ENCODE measurements around the gene KLHL26.

KLHL26 gene

GRCh38 chr19:18712981-18713380, 76.2 kb downstream of the KLHL26 start:
- in situ Hi-C loops (cut with MboI; ENCODE audit: low sequenced_read_pairs), result no loop called here

- in situ Hi-C loops (cut with MboI; ENCODE audit: low sequenced_read_pairs), result no loop called here
Observed at GRCh38 chr19:18713550-18714117, 76.8 kb downstream of the KLHL26 start.

GRCh38 chr19:18715416-18715815, 78.6 kb downstream of the KLHL26 start:
- in situ Hi-C loops (cut with MboI; ENCODE audit: low sequenced_read_pairs), result no loop called here

- in situ Hi-C loops (cut with MboI; ENCODE audit: low sequenced_read_pairs), result no loop called here
Observed at GRCh38 chr19:18716857-18717256, 80.0 kb downstream of the KLHL26 start.

GRCh38 chr19:18717601-18718000, 80.8 kb downstream of the KLHL26 start:
- in situ Hi-C loops (cut with MboI; ENCODE audit: low sequenced_read_pairs), result no loop called here

- in situ Hi-C loops (cut with MboI; ENCODE audit: low sequenced_read_pairs), result no loop called here
Observed at GRCh38 chr19:18718015-18718526, 81.2 kb downstream of the KLHL26 start.

- in situ Hi-C loops (cut with MboI; ENCODE audit: low sequenced_read_pairs), result no loop called here
Observed at GRCh38 chr19:18718846-18719458, 82.1 kb downstream of the KLHL26 start.

GRCh38 chr19:18719541-18719940, 82.7 kb downstream of the KLHL26 start:
- in situ Hi-C loops (cut with MboI; ENCODE audit: low sequenced_read_pairs), result no loop called here
